HL-60 (cell line): ENCODE results near the gene PDZD8.

Source experiments
- TF ChIP-seq, protein P1 (sequence below): IDR thresholded peaks from 2 replicates; pipeline ENCODE4 v1.6.1; 2012; ENCODE audit warnings: low read depth; ENCODE audit not compliant: insufficient replicate concordance
- TF ChIP-seq, protein P2 (sequence below): IDR thresholded peaks from one replicate; pipeline ENCODE4 v1.5.1; 2011; ENCODE audit warnings: low read length, control low read depth, inconsistent platforms; ENCODE audit not compliant: insufficient read depth

DNA sequence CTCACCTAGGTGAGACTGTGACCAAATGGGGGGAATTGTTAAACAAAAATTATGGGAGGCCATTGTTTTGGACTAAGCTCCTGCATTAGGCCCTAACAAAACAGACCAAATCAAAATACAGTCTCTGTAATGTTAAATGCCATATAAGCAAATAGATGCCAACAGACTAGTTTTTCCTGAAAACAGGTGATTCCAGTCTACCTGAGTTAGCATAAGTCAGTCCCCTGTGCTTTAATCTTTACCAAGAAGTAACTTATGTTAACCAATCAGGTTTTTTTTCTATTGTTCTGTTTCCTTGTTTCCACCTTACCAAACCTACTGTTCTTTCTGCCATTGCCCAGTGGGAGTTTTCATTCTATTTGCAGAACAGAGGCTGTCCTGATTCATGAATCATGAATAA lies 48.0 kb downstream of the PDZD8 start:
- TF ChIP-seq, protein P1, sequence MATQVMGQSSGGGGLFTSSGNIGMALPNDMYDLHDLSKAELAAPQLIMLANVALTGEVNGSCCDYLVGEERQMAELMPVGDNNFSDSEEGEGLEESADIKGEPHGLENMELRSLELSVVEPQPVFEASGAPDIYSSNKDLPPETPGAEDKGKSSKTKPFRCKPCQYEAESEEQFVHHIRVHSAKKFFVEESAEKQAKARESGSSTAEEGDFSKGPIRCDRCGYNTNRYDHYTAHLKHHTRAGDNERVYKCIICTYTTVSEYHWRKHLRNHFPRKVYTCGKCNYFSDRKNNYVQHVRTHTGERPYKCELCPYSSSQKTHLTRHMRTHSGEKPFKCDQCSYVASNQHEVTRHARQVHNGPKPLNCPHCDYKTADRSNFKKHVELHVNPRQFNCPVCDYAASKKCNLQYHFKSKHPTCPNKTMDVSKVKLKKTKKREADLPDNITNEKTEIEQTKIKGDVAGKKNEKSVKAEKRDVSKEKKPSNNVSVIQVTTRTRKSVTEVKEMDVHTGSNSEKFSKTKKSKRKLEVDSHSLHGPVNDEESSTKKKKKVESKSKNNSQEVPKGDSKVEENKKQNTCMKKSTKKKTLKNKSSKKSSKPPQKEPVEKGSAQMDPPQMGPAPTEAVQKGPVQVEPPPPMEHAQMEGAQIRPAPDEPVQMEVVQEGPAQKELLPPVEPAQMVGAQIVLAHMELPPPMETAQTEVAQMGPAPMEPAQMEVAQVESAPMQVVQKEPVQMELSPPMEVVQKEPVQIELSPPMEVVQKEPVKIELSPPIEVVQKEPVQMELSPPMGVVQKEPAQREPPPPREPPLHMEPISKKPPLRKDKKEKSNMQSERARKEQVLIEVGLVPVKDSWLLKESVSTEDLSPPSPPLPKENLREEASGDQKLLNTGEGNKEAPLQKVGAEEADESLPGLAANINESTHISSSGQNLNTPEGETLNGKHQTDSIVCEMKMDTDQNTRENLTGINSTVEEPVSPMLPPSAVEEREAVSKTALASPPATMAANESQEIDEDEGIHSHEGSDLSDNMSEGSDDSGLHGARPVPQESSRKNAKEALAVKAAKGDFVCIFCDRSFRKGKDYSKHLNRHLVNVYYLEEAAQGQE, result no peak
- TF ChIP-seq, protein P2, sequence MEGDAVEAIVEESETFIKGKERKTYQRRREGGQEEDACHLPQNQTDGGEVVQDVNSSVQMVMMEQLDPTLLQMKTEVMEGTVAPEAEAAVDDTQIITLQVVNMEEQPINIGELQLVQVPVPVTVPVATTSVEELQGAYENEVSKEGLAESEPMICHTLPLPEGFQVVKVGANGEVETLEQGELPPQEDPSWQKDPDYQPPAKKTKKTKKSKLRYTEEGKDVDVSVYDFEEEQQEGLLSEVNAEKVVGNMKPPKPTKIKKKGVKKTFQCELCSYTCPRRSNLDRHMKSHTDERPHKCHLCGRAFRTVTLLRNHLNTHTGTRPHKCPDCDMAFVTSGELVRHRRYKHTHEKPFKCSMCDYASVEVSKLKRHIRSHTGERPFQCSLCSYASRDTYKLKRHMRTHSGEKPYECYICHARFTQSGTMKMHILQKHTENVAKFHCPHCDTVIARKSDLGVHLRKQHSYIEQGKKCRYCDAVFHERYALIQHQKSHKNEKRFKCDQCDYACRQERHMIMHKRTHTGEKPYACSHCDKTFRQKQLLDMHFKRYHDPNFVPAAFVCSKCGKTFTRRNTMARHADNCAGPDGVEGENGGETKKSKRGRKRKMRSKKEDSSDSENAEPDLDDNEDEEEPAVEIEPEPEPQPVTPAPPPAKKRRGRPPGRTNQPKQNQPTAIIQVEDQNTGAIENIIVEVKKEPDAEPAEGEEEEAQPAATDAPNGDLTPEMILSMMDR, result no peak
